GM21576 (cell line): ENCODE results near the gene NCLN.

ENCODE experiments used
- ATAC-seq: cut with Tn5 transposase; IDR thresholded peaks from one replicate; pipeline ENCODE4 v1.9.1; 2021; ENCODE audit warnings: mild to moderate bottlenecking, moderate library complexity; ENCODE audit not compliant: unreplicated experiment

NCLN gene

DNA sequence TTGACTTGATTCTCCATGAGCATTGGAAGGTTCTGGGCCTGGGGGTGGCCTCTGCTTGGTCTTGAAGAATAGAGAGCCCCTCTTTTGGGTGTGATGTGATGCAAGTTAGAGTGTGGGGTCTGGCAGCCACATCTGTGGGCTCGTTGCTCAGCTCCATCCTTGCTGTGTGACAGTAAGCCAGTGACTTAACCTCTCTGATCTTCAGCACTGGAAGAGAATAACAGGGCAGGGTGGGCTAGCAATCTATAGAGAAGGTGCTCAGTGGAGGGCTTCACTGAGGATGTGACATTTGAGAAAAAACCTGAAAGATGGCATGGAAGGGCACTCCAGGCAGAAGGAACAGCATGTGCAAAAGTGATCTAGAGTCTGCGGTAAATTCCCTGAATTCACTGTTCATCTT lies 66.9 kb downstream of the NCLN start:
- no peak for ATAC-seq

DNA sequence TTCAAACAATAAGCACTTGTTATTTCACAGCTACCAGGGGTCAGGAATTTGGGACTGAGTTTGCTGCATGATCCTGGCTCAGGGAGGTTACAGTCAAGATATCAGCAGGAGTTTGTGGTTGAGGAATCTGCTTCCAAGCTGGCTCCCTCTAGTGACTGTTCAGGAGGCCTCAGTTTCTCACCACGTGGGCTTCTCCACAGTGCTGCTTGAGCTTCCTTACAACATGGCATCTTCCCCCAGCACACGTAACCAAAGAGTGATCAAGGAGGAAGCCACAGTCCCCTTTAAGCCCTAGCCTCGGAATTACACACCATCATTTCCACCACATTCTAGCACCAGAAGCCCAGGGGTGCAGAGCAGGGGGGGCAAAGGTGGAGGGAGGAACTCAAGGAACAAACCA lies 67.5 kb downstream of the NCLN start:
- ATAC-seq: no peak

DNA sequence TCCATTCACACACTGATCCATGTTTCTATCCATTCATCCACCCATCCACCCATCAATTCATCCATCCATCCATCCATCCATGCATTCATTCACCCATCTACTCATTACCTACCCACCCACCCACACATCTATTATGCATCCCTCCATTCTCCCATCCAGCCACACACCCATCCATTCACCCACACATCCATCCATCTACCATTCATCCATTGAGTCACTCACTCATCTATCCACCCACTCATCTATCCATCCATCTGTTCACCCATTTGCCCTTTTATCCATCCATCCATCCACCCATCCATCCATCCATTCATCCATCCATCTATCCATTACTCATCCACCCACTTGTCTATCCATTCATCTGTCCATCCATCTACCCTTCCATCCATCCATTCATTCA lies 68.8 kb downstream of the NCLN start:
- ATAC-seq: no peak

DNA sequence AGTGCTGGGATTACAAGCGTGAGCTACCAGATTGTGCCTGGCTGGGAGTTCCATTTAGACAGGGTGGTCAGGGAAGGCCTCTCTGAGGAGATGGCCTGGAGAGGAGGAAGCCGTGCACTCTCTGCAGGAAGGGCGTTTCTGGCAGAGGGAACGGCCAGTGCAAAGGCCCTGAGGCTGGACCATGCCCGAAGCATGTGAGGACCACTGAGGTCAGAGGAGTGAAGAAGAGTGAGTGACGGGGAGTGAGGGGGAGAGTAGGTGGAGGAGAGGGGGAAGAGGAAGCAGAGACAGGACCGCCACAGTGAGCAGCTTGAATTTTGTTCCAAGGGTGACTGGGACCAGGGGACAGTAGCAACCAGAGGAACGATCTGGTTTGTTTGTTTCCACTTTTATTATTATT lies 71.3 kb downstream of the NCLN start:
- no peak for ATAC-seq
